GM12892 (cell line): Measurements from ENCODE around the gene LAMA3.

Experiments
- POLR2A ChIP-seq: IDR thresholded peaks from 2 replicates; pipeline ENCODE4 v1.6.1; 2011; ENCODE audit warnings: low read depth, low read length, control low read depth
- TAF1 ChIP-seq: IDR thresholded peaks from 2 replicates; pipeline ENCODE4 v1.6.1; 2011; ENCODE audit warnings: low read depth, mild to moderate bottlenecking, control low read depth, low read length, borderline replicate concordance

DNA sequence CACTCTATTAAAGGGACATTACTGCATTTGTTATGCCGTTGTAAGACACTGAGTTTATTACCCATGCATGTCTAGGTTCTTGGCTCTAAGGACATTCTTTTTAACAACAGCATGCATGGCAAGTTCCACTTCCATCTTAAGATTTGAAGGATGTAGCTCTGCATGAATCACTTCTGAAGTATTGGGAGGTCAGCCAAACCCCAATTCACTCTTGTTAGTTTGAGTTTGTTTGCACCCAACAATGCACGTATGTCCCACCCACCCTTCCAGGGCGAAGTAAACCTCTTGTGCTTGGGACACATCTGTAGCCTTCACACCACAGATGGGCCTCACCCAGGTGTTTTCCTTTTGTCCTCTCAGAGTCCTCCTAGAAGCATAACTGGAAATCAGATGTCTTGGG lies 5.6 kb upstream of the LAMA3 start:
- TF ChIP-seq TAF1 (no peak), POLR2A (no peak)
